WTC11 (cell line): Measurements from ENCODE around the gene NOL4. TPM values are rescaled to one million over a fixed set of nuclear protein-coding genes. Genes with fewer than 3 reads are reported as not detected.

ENCODE experiments used
- ATAC-seq: fragments of 200-7000 bp; cut with Tn5 transposase; 2 replicates; pipeline ENCODE4 v1.10.0; 2021; ENCODE audit warnings: mild to moderate bottlenecking, moderate library complexity
- CTCF ChIA-PET: fragments of 300-600 bp; sonication (Branson Sonifier 250); formaldehyde crosslinking; loops from one replicate; lab custom pipeline; 2021; ENCODE audit warnings: antibody characterized with exemption; lab: Charles Lee
- POLR2A ChIA-PET: fragments of 350-600 bp; sonication (Branson Sonifier 250); formaldehyde crosslinking; loops from one replicate; lab custom pipeline; 2021; ENCODE audit warnings: antibody characterized with exemption; lab: Charles Lee
- DNase-seq: peaks from one replicate; pipeline ENCODE4 v3.0.0; 2021; ENCODE audit warnings: low spot score
- H3K27ac Mint-ChIP-seq: 2 replicates; pipeline ENCODE4 v1.8.0; 2021; ENCODE audit warnings: mixed read lengths
- H3K27me3 Mint-ChIP-seq: 2 replicates; pipeline ENCODE4 v1.8.0; 2021; ENCODE audit warnings: low read depth, mild to moderate bottlenecking, moderate library complexity, mixed read lengths
- H3K36me3 Mint-ChIP-seq: 2 replicates; pipeline ENCODE4 v1.8.0; 2021; ENCODE audit warnings: mixed read lengths
- H3K4me1 Mint-ChIP-seq: 2 replicates; pipeline ENCODE4 v1.8.0; 2022; ENCODE audit warnings: mixed read lengths
- H3K4me3 Mint-ChIP-seq: 2 replicates; pipeline ENCODE4 v1.8.0; 2021; ENCODE audit warnings: mild to moderate bottlenecking, moderate library complexity, mixed read lengths
- H3K9me3 Mint-ChIP-seq: 2 replicates; pipeline ENCODE4 v1.8.0; 2021; ENCODE audit warnings: mixed read lengths
- AR ChIP-seq: fragments of 250-450 bp; sonication (Bioruptor Pico); IDR thresholded peaks from 2 replicates; pipeline ENCODE4 v1.9.0; 2021; ENCODE audit warnings: mild to moderate bottlenecking
- ELF4 ChIP-seq: sonication (generic); formaldehyde crosslinking; IDR thresholded peaks from 2 replicates; pipeline ENCODE4 v1.8.1; 2022; ENCODE audit warnings: low read depth, mild to moderate bottlenecking, moderate library complexity, missing genetic modification reagents
- ESRRA ChIP-seq: sonication (generic); formaldehyde crosslinking; IDR thresholded peaks from 2 replicates; pipeline ENCODE4 v1.8.1; 2022; ENCODE audit warnings: mild to moderate bottlenecking, missing genetic modification reagents, borderline replicate concordance
- JAZF1 ChIP-seq: fragments of 250-450 bp; sonication (Bioruptor Pico); IDR thresholded peaks from 2 replicates; pipeline ENCODE4 v1.9.0; 2021; ENCODE audit warnings: moderate library complexity, mild to moderate bottlenecking, inconsistent platforms
- NFE2L1 ChIP-seq: sonication (generic); formaldehyde crosslinking; IDR thresholded peaks from 2 replicates; pipeline ENCODE4 v1.8.1; 2023; ENCODE audit warnings: missing genetic modification reagents
- NFYB ChIP-seq: sonication (generic); formaldehyde crosslinking; conservative IDR thresholded peaks from 2 replicates; pipeline ENCODE4 v1.8.0; 2022; ENCODE audit warnings: low read depth, missing genetic modification reagents
- NR1H2 ChIP-seq: sonication (generic); formaldehyde crosslinking; IDR thresholded peaks from 2 replicates; pipeline ENCODE4 v1.9.0; 2021; ENCODE audit warnings: mild to moderate bottlenecking, moderate library complexity, missing genetic modification reagents
- NR2C2 ChIP-seq: sonication (generic); formaldehyde crosslinking; IDR thresholded peaks from 2 replicates; pipeline ENCODE4 v1.8.0; 2022; ENCODE audit warnings: mild to moderate bottlenecking, missing genetic modification reagents
- PREB ChIP-seq: sonication (generic); formaldehyde crosslinking; IDR thresholded peaks from 2 replicates; pipeline ENCODE4 v1.8.1; 2022; ENCODE audit warnings: mild to moderate bottlenecking, missing genetic modification reagents, moderate library complexity, borderline replicate concordance
- SMAD4 ChIP-seq: sonication (generic); formaldehyde crosslinking; IDR thresholded peaks from 2 replicates; pipeline ENCODE4 v1.8.0; 2022; ENCODE audit warnings: mild to moderate bottlenecking, missing genetic modification reagents
- TEAD4 ChIP-seq: sonication (generic); formaldehyde crosslinking; IDR thresholded peaks from 2 replicates; pipeline ENCODE4 v1.8.0; 2022; ENCODE audit warnings: mild to moderate bottlenecking, missing genetic modification reagents
- total RNA-seq: library from RNA; stranded (reverse); gene quantifications from 3 replicates; pipeline ENCODE4 v1.2.3, GENCODE V29; 2021
- TF ChIP-seq, protein P1 (sequence below): sonication (generic); formaldehyde crosslinking; IDR thresholded peaks from 2 replicates; pipeline ENCODE4 v1.8.0; 2022; ENCODE audit warnings: mild to moderate bottlenecking, missing genetic modification reagents
- TF ChIP-seq, protein P2 (sequence below): sonication (generic); formaldehyde crosslinking; conservative IDR thresholded peaks from 2 replicates; pipeline ENCODE4 v1.8.1; 2023; ENCODE audit warnings: mild to moderate bottlenecking, low read depth, missing genetic modification reagents, moderate library complexity
- TF ChIP-seq, protein P3 (sequence below): sonication (generic); formaldehyde crosslinking; IDR thresholded peaks from 2 replicates; pipeline ENCODE4 v1.8.1; 2023; ENCODE audit warnings: mild to moderate bottlenecking, missing genetic modification reagents, moderate library complexity
- TF ChIP-seq, protein P4 (sequence below): fragments of 200-600 bp; IDR thresholded peaks from 2 replicates; pipeline ENCODE4 v1.8.0; 2022; ENCODE audit warnings: antibody characterized with exemption
- TF ChIP-seq, protein P5 (sequence below): sonication (generic); formaldehyde crosslinking; IDR thresholded peaks from 2 replicates; pipeline ENCODE4 v1.8.1; 2023; ENCODE audit warnings: mild to moderate bottlenecking, moderate library complexity, missing genetic modification reagents
- TF ChIP-seq, protein P6 (sequence below): sonication (generic); formaldehyde crosslinking; IDR thresholded peaks from 2 replicates; pipeline ENCODE4 v1.8.1; 2023; ENCODE audit warnings: mild to moderate bottlenecking, missing genetic modification reagents

The NOL4 gene
- total RNA-seq, 1 experiment from 2014 or later, result 1.2 TPM

- TF ChIP-seq, protein P1, sequence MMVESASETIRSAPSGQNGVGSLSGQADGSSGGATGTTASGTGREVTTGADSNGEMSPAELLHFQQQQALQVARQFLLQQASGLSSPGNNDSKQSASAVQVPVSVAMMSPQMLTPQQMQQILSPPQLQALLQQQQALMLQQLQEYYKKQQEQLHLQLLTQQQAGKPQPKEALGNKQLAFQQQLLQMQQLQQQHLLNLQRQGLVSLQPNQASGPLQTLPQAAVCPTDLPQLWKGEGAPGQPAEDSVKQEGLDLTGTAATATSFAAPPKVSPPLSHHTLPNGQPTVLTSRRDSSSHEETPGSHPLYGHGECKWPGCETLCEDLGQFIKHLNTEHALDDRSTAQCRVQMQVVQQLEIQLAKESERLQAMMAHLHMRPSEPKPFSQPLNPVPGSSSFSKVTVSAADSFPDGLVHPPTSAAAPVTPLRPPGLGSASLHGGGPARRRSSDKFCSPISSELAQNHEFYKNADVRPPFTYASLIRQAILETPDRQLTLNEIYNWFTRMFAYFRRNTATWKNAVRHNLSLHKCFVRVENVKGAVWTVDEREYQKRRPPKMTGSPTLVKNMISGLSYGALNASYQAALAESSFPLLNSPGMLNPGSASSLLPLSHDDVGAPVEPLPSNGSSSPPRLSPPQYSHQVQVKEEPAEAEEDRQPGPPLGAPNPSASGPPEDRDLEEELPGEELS (CRISPR knock-in tag), result peak; percentile 95
- TF ChIP-seq, protein P2, sequence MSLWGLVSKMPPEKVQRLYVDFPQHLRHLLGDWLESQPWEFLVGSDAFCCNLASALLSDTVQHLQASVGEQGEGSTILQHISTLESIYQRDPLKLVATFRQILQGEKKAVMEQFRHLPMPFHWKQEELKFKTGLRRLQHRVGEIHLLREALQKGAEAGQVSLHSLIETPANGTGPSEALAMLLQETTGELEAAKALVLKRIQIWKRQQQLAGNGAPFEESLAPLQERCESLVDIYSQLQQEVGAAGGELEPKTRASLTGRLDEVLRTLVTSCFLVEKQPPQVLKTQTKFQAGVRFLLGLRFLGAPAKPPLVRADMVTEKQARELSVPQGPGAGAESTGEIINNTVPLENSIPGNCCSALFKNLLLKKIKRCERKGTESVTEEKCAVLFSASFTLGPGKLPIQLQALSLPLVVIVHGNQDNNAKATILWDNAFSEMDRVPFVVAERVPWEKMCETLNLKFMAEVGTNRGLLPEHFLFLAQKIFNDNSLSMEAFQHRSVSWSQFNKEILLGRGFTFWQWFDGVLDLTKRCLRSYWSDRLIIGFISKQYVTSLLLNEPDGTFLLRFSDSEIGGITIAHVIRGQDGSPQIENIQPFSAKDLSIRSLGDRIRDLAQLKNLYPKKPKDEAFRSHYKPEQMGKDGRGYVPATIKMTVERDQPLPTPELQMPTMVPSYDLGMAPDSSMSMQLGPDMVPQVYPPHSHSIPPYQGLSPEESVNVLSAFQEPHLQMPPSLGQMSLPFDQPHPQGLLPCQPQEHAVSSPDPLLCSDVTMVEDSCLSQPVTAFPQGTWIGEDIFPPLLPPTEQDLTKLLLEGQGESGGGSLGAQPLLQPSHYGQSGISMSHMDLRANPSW (CRISPR knock-in tag), result no peak
- no peak for TF ChIP-seq ELF4 (CRISPR knock-in tag)
- no peak for TF ChIP-seq AR (CRISPR knock-in tag)
- TF ChIP-seq NFYB (CRISPR knock-in tag), result no peak
- TF ChIP-seq, protein P3, sequence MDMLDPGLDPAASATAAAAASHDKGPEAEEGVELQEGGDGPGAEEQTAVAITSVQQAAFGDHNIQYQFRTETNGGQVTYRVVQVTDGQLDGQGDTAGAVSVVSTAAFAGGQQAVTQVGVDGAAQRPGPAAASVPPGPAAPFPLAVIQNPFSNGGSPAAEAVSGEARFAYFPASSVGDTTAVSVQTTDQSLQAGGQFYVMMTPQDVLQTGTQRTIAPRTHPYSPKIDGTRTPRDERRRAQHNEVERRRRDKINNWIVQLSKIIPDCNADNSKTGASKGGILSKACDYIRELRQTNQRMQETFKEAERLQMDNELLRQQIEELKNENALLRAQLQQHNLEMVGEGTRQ, result no peak
- TF ChIP-seq NFE2L1 (CRISPR knock-in tag), result peak; percentile 91
- TF ChIP-seq SMAD4, result 0 out of 2 replicates have a peak, but pooled peaks have one; percentile 51
- TF ChIP-seq, protein P4, sequence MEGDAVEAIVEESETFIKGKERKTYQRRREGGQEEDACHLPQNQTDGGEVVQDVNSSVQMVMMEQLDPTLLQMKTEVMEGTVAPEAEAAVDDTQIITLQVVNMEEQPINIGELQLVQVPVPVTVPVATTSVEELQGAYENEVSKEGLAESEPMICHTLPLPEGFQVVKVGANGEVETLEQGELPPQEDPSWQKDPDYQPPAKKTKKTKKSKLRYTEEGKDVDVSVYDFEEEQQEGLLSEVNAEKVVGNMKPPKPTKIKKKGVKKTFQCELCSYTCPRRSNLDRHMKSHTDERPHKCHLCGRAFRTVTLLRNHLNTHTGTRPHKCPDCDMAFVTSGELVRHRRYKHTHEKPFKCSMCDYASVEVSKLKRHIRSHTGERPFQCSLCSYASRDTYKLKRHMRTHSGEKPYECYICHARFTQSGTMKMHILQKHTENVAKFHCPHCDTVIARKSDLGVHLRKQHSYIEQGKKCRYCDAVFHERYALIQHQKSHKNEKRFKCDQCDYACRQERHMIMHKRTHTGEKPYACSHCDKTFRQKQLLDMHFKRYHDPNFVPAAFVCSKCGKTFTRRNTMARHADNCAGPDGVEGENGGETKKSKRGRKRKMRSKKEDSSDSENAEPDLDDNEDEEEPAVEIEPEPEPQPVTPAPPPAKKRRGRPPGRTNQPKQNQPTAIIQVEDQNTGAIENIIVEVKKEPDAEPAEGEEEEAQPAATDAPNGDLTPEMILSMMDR, result no peak
- TF ChIP-seq ESRRA (CRISPR knock-in tag), result peak; percentile 78; the same call in 1 of the 2 replicates
- no peak for TF ChIP-seq JAZF1
- TF ChIP-seq, all 79 proteins: peak for 35
Observed at GRCh38 chr18:34223164-34223892, 1.4 kb downstream of the NOL4 start (continued).

DNA sequence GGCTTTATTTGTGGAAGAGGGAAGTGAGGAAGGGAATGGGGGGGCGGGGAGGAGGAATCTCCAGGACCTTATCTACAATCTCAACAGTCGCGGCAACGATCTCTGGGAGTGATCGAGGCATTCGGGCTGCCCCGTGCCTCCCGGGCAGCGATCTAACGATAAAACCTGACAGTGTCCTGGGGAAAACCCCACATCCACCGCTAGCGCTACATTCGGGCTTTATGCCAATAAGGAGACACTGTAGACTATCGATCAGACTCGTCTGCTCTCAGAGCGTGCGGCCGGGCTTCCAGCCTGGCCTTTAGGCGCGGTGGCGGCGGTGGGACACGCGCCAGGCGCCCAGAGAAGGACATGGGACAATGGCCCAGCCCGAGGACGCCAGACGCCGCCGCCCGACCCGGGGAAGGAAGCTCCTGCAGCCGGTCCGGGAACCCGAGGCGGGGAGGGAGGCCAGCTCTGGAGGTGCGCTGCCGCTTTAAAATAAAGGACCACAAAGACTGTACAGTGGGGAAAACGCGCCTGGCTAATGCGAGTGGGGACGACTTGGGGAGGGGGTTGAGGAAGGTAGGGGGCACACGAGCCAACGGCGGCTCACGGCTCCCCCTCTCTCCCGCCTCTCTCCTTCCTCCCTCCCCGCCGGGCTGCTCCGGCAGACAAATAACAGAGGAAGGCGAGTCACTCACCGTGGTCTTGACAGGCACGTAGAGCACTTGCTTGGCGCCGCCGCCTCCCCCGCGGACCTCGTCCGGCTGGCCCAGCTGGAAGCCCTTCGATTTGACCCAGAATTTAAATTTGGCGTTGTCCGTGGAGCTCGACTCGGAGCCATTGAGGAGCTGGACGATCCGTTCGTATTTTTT, 2.2 kb downstream of the NOL4 start:
- Mint-ChIP-seq H3K4me1 (peaks cover 19% of the 10 kb centered on the region), H3K27me3 (peaks cover 68% of the 10 kb centered on the region), H3K36me3 (no peaks in the 10 kb centered on the region)
- CTCF ChIA-PET, result interaction anchor here (0.5 to 4.6 kb wide), 7 partner anchors 63 to 587 kb away, joined by 3 to 34 read pairs (median 4); no protein-coding TSS in a partner anchor
- no peak for TF ChIP-seq TEAD4 (CRISPR knock-in tag)
- TF ChIP-seq NR1H2 (CRISPR knock-in tag), result 0 out of 2 replicates have a peak, but pooled peaks have one; percentile 20
- TF ChIP-seq PREB (CRISPR knock-in tag), result no peak
- no peak for TF ChIP-seq NR2C2 (CRISPR knock-in tag)
- TF ChIP-seq, protein P5, sequence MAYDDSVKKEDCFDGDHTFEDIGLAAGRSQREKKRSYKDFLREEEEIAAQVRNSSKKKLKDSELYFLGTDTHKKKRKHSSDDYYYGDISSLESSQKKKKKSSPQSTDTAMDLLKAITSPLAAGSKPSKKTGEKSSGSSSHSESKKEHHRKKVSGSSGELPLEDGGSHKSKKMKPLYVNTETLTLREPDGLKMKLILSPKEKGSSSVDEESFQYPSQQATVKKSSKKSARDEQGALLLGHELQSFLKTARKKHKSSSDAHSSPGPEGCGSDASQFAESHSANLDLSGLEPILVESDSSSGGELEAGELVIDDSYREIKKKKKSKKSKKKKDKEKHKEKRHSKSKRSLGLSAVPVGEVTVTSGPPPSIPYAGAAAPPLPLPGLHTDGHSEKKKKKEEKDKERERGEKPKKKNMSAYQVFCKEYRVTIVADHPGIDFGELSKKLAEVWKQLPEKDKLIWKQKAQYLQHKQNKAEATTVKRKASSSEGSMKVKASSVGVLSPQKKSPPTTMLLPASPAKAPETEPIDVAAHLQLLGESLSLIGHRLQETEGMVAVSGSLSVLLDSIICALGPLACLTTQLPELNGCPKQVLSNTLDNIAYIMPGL, result 0 out of 2 replicates have a peak, but pooled peaks have one; percentile 63
- TF ChIP-seq, protein P6, sequence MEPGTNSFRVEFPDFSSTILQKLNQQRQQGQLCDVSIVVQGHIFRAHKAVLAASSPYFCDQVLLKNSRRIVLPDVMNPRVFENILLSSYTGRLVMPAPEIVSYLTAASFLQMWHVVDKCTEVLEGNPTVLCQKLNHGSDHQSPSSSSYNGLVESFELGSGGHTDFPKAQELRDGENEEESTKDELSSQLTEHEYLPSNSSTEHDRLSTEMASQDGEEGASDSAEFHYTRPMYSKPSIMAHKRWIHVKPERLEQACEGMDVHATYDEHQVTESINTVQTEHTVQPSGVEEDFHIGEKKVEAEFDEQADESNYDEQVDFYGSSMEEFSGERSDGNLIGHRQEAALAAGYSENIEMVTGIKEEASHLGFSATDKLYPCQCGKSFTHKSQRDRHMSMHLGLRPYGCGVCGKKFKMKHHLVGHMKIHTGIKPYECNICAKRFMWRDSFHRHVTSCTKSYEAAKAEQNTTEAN (CRISPR knock-in tag), result peak; percentile 3; the same call in 1 of the 2 replicates
- TF ChIP-seq, all 79 proteins: peak for 3
- POLR2A ChIA-PET, result no interaction called here
- H3K9me3 Mint-ChIP-seq, result no peaks in the 10 kb centered on the region
- H3K27ac Mint-ChIP-seq, result no peak overlapping the region
- peak overlapping the region; percentile 82 for H3K4me3 Mint-ChIP-seq
- peak; percentile 33 for ATAC-seq
- DNase-seq, result peak; percentile 63
